Naive B cell (primary cell): ENCODE measurements around the gene ASIC5. TPM values are rescaled to one million over a fixed set of nuclear protein-coding genes. Genes with fewer than 3 reads are reported as not detected.

Experiments
- ATAC-seq, 2 donors: fragments of 150-1000 bp; cut with Tn5 transposase; 2 replicates each; pipeline ENCODE4 v1.10.0; 2021; ENCODE audit warnings: low read depth in 2 of 2, mild to moderate bottlenecking in 2 of 2, moderate library complexity in 2 of 2
- DNase-seq: peaks from one replicate; pipeline ENCODE4 v3.0.0; 2022
- H3K27ac Mint-ChIP-seq, 6 donors: one replicate each; pipeline ENCODE4 v1.8.0; 2020 to 2022; ENCODE audit warnings: mild to moderate bottlenecking in 6 of 6, mixed read lengths in 6 of 6, moderate library complexity in 5 of 6, inconsistent platforms in 2 of 6
- H3K27me3 Mint-ChIP-seq, 3 donors: one replicate each; pipeline ENCODE4 v1.8.0; 2021 to 2022; ENCODE audit warnings: mixed read lengths in 3 of 3, mild to moderate bottlenecking in 1 of 3
- H3K36me3 Mint-ChIP-seq, 2 donors: one replicate each; pipeline ENCODE4 v1.8.0; 2020 to 2022; ENCODE audit warnings: mixed read lengths in 2 of 2, inconsistent platforms in 1 of 2, mild to moderate bottlenecking in 1 of 2
- H3K4me1 Mint-ChIP-seq, 3 donors: one replicate each; pipeline ENCODE4 v1.8.0; 2020 to 2022; ENCODE audit warnings: mixed read lengths in 3 of 3, inconsistent platforms in 1 of 3, mild to moderate bottlenecking in 1 of 3, moderate library complexity in 1 of 3
- H3K4me3 Mint-ChIP-seq, 8 donors: one replicate each; pipeline ENCODE4 v1.8.0; 2020 to 2022; ENCODE audit warnings: mild to moderate bottlenecking in 8 of 8, mixed read lengths in 8 of 8, moderate library complexity in 8 of 8, inconsistent platforms in 2 of 8
- H3K9me3 Mint-ChIP-seq, 7 donors: one replicate each; pipeline ENCODE4 v1.8.0; 2020 to 2022; ENCODE audit warnings: mixed read lengths in 7 of 7, mild to moderate bottlenecking in 5 of 7, inconsistent platforms in 2 of 7, moderate library complexity in 1 of 7
- polyA plus RNA-seq, 6 donors: library from polyadenylated mRNA; unstranded; fragments of 300-500 nt; fragmentation: Illumina TruSeq; gene quantifications; one replicate each; pipeline ENCODE4 v1.2.3, GENCODE V29; 2021; ENCODE audit warnings: low read depth in 6 of 6

The ASIC5 gene
- polyA plus RNA-seq, 6 donors from 2014 or later, result not detected

- no peak overlapping the region for H3K4me3 Mint-ChIP-seq
- ATAC-seq, result no peak
- no peaks in the 10 kb centered on the region for H3K4me1 Mint-ChIP-seq
- no peak overlapping the region for H3K27ac Mint-ChIP-seq
- no peaks in the 10 kb centered on the region for H3K36me3 Mint-ChIP-seq
- H3K9me3 Mint-ChIP-seq, result peaks cover 0 to 7% (median 2%) of the 10 kb centered on the region in 7 donors
- DNase-seq, result no peak
- peaks cover 8 to 13% (median 12%) of the 10 kb centered on the region in 3 donors for H3K27me3 Mint-ChIP-seq
Measured at GRCh38 chr4:155854582-155855226, 11.4 kb downstream of the ASIC5 start.

- no peak overlapping the region for H3K27ac Mint-ChIP-seq
- peaks cover 0 to 20% (median 3%) of the 10 kb centered on the region in 7 donors for H3K9me3 Mint-ChIP-seq
- H3K4me3 Mint-ChIP-seq, result no peak overlapping the region
- ATAC-seq (no peak), DNase-seq (no peak)
- H3K27me3 Mint-ChIP-seq, result peaks cover 2 to 13% (median 6%) of the 10 kb centered on the region in 3 donors
- H3K4me1 Mint-ChIP-seq, result no peaks in the 10 kb centered on the region
- no peaks in the 10 kb centered on the region for H3K36me3 Mint-ChIP-seq
Measured at GRCh38 chr4:155853189-155853588, 12.9 kb downstream of the ASIC5 start.

GRCh38 chr4:155849042-155849441 lies 17.0 kb downstream of the ASIC5 start:
- DNase-seq, result no peak
- Mint-ChIP-seq H3K9me3 (peaks cover 0 to 29% (median 6%) of the 10 kb centered on the region in 7 donors), H3K4me1 (no peaks in the 10 kb centered on the region), H3K4me3 (no peak overlapping the region), H3K27ac (no peak overlapping the region), H3K36me3 (no peaks in the 10 kb centered on the region), H3K27me3 (peaks cover 0 to 5% (median 4%) of the 10 kb centered on the region in 3 donors)
- ATAC-seq, result no peak

- no peak for DNase-seq
- Mint-ChIP-seq H3K27me3 (peaks cover 0 to 4% (median 4%) of the 10 kb centered on the region in 3 donors), H3K4me3 (no peak overlapping the region), H3K4me1 (no peaks in the 10 kb centered on the region), H3K27ac (no peak overlapping the region), H3K36me3 (no peaks in the 10 kb centered on the region), H3K9me3 (peaks cover 0 to 29% (median 6%) of the 10 kb centered on the region in 7 donors)
- no peak for ATAC-seq
Measured at GRCh38 chr4:155846929-155847328, 19.1 kb downstream of the ASIC5 start.

DNA sequence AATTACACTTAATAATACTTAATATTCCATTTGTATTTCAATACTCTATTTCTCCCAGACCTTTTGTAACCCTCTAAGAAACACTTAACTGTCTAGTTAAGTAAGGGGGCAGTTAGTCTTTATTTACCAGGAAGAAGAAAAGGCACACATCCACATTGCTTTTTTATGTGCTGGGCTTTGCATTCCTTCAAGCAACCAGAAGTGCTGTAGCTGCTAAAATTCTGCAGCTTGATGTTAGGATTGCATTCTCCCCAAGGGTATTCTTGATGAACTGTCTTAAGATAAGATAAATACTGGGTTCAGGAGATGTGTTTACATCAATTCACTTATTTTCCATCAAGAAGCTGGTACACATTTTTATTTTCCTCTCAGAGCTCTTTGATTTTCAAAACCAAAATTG lies 24.0 kb downstream of the ASIC5 start:
- H3K4me1 Mint-ChIP-seq, result no peaks in the 10 kb centered on the region
- H3K4me3 Mint-ChIP-seq, result no peak overlapping the region
- no peak overlapping the region for H3K27ac Mint-ChIP-seq
- no peak for DNase-seq
- peaks cover 0 to 18% (median 16%) of the 10 kb centered on the region in 3 donors for H3K27me3 Mint-ChIP-seq
- no peak for ATAC-seq
- peaks cover 0 to 6% (median 2%) of the 10 kb centered on the region in 7 donors for H3K9me3 Mint-ChIP-seq
- no peaks in the 10 kb centered on the region for H3K36me3 Mint-ChIP-seq

DNA sequence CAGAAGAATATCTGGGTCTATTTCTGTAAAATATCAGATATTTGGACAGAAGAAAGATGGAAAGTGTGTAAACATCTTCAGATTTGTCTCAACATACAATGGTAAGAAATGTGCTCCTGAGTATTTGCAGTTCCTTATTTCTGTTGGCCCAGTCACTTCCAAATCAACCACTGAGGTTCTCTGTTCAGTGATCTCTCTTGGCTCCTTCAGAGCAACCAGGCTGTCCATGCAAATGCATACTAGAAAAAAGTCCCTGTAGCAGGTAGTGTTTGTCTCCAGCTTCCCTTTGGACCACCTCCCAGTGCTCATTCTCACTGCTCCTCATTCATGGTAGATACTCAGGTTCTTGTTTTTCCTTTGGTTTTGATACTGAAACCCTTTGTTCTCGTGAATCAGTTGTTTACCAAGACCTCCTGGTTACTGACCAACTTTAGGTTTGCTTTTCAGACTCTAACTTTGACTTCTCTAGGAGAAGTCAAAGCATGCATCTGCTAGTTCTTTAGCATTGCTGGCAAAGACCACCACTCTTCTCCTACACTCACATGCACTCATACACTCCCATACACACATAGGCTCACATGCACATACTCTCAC lies 28.8 kb downstream of the ASIC5 start:
- ATAC-seq, result no peak
- Mint-ChIP-seq H3K27me3 (peaks cover 0 to 19% (median 16%) of the 10 kb centered on the region in 3 donors), H3K4me1 (no peaks in the 10 kb centered on the region), H3K4me3 (no peak overlapping the region), H3K9me3 (peaks cover 0 to 4% (median 0%) of the 10 kb centered on the region in 7 donors), H3K27ac (no peak overlapping the region), H3K36me3 (no peaks in the 10 kb centered on the region)
- no peak for DNase-seq

DNA sequence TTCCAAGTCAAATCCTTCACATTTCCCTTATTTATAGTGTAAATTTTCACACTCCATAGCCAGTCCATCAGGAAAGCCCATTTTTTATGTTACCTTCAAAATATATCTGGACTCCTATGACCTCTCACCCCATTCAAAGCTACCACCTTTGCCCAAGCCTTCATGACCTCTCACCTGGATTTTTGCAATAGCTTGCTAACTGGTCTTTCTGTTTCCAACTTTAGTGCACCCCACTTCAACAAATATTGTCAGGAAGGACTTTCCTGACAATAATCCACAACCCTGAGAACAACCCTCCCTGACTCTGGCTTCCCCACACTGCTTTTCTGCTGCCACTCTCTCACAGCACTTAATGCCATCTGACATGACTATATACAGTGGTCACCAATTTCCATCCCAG lies 33.4 kb downstream of the ASIC5 start:
- Mint-ChIP-seq H3K9me3 (peaks cover 0 to 3% (median 0%) of the 10 kb centered on the region in 7 donors), H3K4me3 (no peak overlapping the region), H3K4me1 (no peaks in the 10 kb centered on the region), H3K36me3 (no peaks in the 10 kb centered on the region), H3K27me3 (peaks cover 0 to 10% (median 4%) of the 10 kb centered on the region in 3 donors), H3K27ac (no peak overlapping the region)
- no peak for DNase-seq
- no peak for ATAC-seq

DNA sequence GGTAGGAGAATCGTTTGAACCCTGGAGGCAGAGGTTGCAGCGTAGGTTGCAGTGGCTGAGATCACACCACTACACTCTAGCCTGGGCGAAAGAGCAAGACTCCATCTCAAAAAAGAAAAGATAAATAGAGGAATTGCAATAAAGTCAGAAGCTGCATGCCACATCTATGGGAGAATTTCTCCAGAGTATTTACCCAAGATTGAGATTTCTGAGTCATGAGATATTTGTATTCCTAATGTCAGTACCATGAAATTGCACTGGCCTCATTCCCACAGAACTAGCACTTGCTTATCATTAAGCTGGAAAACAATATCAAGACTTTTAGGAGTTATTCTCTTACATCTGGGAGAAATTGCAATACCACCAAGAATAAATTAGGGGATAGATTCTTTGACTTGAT lies 37.4 kb downstream of the ASIC5 start:
- Mint-ChIP-seq H3K4me1 (no peaks in the 10 kb centered on the region), H3K4me3 (no peak overlapping the region), H3K36me3 (no peaks in the 10 kb centered on the region), H3K27me3 (peaks cover 8 to 23% (median 18%) of the 10 kb centered on the region in 3 donors), H3K9me3 (no peaks in the 10 kb centered on the region), H3K27ac (no peak overlapping the region)
- ATAC-seq, result no peak
- DNase-seq, result no peak

- DNase-seq (no peak), ATAC-seq (no peak)
- H3K9me3 Mint-ChIP-seq, result peaks cover 0 to 5% (median 0%) of the 10 kb centered on the region in 7 donors
- H3K4me1 Mint-ChIP-seq, result no peaks in the 10 kb centered on the region
- H3K27me3 Mint-ChIP-seq, result peaks cover 8 to 29% (median 27%) of the 10 kb centered on the region in 3 donors
- H3K4me3 Mint-ChIP-seq, result no peak overlapping the region
- no peaks in the 10 kb centered on the region for H3K36me3 Mint-ChIP-seq
- H3K27ac Mint-ChIP-seq, result no peak overlapping the region
Measured at GRCh38 chr4:155822572-155822971, 43.5 kb downstream of the ASIC5 start.

- ATAC-seq, result no peak
- no peak for DNase-seq
- peaks cover 0 to 5% (median 0%) of the 10 kb centered on the region in 7 donors for H3K9me3 Mint-ChIP-seq
- H3K4me3 Mint-ChIP-seq, result no peak overlapping the region
- no peaks in the 10 kb centered on the region for H3K4me1 Mint-ChIP-seq
- peaks cover 13 to 34% (median 22%) of the 10 kb centered on the region in 3 donors for H3K27me3 Mint-ChIP-seq
- no peaks in the 10 kb centered on the region for H3K36me3 Mint-ChIP-seq
- H3K27ac Mint-ChIP-seq, result no peak overlapping the region
Measured at GRCh38 chr4:155820887-155821518, 45.1 kb downstream of the ASIC5 start.

- H3K9me3 Mint-ChIP-seq, result peaks cover 0 to 5% (median 0%) of the 10 kb centered on the region in 7 donors
- ATAC-seq (no peak), DNase-seq (no peak)
- H3K4me3 Mint-ChIP-seq, result no peak overlapping the region
- H3K27me3 Mint-ChIP-seq, result peaks cover 13 to 22% (median 22%) of the 10 kb centered on the region in 3 donors
- no peak overlapping the region for H3K27ac Mint-ChIP-seq
- H3K4me1 Mint-ChIP-seq, result no peaks in the 10 kb centered on the region
- H3K36me3 Mint-ChIP-seq, result no peaks in the 10 kb centered on the region
Measured at GRCh38 chr4:155819066-155819465, 47.0 kb downstream of the ASIC5 start.

- H3K27me3 Mint-ChIP-seq, result peaks cover 13 to 22% (median 21%) of the 10 kb centered on the region in 3 donors
- no peak overlapping the region for H3K4me3 Mint-ChIP-seq
- no peaks in the 10 kb centered on the region for H3K36me3 Mint-ChIP-seq
- DNase-seq (no peak), ATAC-seq (no peak)
- H3K4me1 Mint-ChIP-seq, result no peaks in the 10 kb centered on the region
- H3K9me3 Mint-ChIP-seq, result peaks cover 0 to 5% (median 0%) of the 10 kb centered on the region in 7 donors
- no peak overlapping the region for H3K27ac Mint-ChIP-seq
Measured at GRCh38 chr4:155818639-155819038, 47.4 kb downstream of the ASIC5 start.

DNA sequence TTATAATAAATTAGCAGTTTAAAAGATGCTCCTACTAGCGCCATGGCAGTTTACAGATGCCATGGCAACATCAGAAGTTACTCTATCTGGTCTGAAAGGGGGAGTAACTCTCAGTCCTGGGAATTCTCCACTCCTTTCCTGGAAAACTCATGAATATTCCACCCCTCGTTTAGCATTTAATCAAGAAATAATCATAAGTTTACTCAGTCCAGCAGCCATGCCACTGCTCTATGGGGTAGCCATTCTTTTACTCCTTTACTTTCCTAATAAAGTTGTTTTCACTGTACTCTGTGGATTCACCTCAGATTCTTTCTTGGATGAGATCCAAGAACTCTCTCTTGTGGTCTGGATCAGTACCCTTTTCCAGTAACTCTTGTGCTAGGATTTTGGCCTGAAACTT lies 55.0 kb downstream of the ASIC5 start:
- Mint-ChIP-seq H3K4me1 (no peaks in the 10 kb centered on the region), H3K36me3 (no peaks in the 10 kb centered on the region), H3K4me3 (no peak overlapping the region), H3K27me3 (peaks cover 1 to 11% (median 8%) of the 10 kb centered on the region in 3 donors), H3K27ac (no peak overlapping the region), H3K9me3 (no peaks in the 10 kb centered on the region)
- DNase-seq, result no peak
- ATAC-seq, result no peak

GRCh38 chr4:155809835-155810234 lies 56.2 kb downstream of the ASIC5 start:
- Mint-ChIP-seq H3K27me3 (peaks cover 0 to 6% (median 5%) of the 10 kb centered on the region in 3 donors), H3K9me3 (no peaks in the 10 kb centered on the region), H3K36me3 (no peaks in the 10 kb centered on the region), H3K27ac (no peak overlapping the region), H3K4me1 (no peaks in the 10 kb centered on the region), H3K4me3 (no peak overlapping the region)
- DNase-seq (peak; percentile 34), ATAC-seq (peak; percentile 67 to 77)
